Left hindlimb (tissue), 1 donor: ENCODE data around the gene XYLB.

ENCODE experiments used
- DNase-seq: peaks from one replicate; pipeline ENCODE4 v3.0.0-alpha.2; 2018

The XYLB gene

DNA sequence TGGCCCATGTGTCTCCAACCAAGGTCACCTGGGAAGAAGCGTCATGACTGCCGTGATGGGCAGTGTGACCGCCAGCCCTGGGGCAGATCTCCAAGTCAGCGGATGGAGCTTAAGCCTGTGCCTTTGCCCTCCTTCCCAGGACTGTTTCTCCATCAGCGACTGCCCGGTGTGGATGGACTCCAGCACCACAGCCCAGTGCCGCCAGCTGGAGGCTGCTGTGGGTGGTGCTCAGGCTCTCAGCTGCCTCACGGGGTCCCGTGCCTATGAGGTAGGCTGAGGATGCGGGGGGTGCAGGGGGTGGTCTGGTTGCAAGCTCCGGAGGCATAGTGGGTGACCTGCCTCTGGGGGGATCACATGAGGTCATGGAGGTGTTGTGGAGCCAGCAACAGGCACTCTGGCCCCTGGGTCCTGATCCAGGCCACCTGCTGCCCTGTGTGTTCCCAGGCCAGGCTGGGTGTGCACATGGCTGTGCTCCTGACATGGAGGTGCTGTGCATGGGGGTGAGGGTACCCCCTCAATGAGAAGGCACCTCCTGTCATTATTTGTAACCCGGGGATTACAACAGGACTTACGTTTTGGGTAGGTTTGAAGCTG, 19.0 kb downstream of the XYLB start:
- no peak for DNase-seq

- no peak for DNase-seq
Measured at GRCh38 chr3:38366082-38366481, 19.5 kb downstream of the XYLB start.

GRCh38 chr3:38367779-38368178, 21.2 kb downstream of the XYLB start:
- no peak for DNase-seq

DNA sequence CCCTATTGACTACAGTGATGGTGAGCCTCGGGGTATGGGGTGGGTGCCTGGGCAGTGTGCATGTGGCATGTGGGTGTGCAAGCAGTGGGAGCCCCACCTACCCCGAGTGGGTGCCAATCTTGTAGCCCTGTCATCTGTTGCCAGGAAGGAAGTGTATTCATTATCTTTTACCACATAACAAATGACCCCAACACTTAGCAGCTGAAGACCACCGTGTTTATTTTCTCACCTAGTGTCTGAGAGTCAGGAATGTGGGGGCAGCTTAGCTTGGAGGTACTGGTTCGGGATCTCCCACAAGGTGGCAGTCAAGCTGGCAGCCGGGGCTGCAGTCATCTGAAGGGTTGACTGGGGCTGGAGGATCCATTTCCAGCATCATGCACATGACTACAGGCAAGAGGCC, 21.7 kb downstream of the XYLB start:
- DNase-seq = no peak

DNA sequence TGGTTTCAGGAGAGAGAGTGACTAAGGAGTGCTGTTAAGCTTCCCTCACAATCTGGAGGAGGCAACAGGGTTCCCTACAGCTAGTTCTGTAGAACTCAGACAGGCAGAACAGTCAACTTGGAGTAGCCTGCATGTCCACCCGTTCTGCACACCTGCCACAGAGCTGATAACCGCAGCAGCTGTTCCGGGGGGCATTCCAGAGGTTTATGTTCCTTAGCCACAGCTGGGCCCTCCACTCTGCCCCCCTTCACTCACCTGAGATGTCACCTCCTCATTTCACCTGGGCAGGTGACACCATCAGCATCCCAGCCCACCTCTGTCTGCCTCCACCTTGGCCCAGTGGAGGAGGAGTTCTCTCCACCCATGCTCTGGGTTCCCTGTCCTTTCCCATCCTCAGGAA, 22.6 kb downstream of the XYLB start:
- DNase-seq = no peak

DNA sequence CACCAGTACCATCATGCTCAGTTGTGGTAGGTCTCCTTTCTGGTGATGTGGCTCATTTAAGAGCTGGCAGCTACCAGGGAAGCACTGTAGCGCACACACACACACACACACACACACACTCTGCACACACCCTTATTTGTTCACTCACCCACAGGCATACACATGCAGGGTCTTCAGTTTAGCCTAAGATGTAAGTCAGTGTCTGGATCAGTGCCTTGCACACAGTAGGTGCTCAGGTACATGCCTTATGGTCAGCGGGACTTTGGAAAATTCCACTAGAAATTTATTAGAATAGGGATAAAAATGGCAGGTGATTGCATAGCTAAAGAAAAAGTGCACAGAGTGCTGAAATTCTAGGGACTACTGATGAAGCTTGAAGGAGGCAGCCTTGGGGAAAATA, 23.6 kb downstream of the XYLB start:
- no peak for DNase-seq

DNA sequence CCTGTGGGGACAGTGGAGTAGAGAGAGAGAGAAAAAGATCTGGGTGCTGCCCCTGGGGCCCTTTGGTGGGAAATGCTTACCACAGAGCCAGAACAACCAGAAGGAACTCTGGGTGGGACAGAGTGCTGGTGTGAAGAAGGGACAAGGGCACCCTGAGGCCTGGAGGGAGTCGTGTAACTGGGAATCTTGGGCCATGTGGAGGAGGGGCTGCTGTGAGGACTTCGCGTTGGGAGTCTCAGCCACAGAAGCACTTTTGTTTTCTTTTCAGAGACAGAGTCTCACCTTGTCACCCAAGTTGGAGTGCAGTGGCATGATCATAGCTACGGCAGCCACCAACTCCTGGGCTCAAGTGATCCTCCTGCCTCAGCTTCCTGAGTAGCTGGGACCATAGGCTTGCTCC, 24.3 kb downstream of the XYLB start:
- DNase-seq = no peak

- no peak for DNase-seq
Measured at GRCh38 chr3:38371541-38372213, 25.1 kb downstream of the XYLB start.

DNA sequence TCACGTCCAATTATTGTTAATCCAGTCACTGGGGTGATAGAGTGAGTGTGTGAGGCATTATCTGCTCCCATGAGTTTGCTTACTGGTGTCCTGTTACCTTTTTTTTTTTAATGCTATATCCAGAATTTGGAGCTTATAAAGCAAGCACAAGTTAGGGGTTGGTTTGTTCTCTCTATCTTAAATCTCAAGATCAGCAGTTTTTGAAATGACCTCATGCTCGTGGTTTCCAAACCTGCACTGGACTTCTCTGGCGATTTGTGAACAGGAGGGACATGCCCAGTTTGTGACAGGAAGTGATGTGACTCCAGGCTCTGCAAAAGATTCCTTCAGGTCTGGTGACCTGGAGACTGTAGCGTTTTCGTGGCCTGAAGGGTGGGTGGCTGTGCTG, 25.6 kb downstream of the XYLB start:
- no peak for DNase-seq

DNA sequence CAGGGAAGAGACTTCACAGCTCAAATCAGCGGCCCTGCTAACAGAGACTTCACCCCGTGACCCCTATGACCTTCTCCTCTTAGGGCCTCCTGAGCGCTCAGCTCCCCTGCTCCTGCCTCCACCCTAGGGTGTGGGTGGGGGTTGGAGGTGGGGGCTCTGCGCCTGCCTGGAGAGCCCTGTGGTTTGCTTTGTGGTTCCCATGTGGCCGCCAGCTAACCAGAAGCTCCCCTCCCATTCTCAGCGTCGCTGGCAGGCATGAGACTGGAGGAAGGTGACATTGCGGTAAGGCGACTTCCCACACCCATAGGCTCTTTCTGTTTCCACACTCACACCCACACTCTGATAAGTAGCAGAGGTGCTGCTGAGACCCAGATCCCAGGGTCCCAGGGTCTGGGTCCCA, 27.6 kb downstream of the XYLB start:
- DNase-seq = no peak

DNA sequence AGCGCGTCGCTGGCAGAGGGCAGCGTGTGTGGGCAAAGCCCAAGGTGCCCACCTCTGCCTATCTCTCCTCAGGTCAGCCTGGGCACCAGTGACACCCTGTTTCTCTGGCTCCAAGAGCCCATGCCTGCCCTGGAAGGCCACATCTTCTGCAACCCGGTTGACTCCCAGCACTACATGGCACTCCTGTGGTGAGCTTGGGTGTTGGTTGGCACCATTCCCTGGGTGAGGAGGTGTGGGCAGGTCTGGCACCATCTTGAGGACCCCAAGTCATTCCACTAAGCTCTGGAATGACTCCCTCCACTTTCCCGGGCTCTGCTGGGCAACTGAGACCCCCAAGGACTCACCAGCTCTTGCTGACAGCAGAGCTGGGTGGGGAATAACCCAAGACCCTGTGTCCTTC, 28.5 kb downstream of the XYLB start:
- no peak for DNase-seq

DNA sequence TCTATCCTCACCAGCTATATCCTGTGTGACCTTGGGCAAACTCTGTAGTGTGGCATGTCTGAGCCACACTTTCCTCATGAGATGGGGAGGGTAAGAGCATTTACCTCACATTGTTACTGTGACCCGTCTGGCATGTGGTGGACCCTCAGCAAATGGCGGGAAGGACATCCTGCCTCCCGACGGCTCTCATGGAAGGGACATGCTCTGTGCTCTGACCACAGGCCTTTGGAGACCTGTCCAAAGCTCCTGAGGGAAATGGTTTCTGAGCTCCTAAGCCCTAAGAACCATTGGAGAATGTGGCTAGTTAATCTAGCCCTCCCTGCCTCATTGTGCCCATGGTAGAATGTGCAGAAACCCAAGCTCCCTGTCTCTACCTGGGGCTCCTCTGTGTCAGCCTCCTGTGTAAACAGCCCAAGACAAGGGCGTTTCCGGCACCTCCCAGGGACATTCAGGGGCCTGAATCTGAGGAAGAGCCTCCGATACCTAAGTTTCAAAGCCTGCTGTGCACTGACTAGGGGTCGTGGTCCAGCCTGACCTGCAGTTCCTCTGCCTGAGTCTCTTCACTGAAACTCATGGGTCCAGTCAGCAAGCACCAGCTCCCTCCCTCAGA, 29.0 kb downstream of the XYLB start:
- DNase-seq = no peak

GRCh38 chr3:38376098-38376816, 29.7 kb downstream of the XYLB start:
- DNase-seq = no peak

- DNase-seq = no peak
Measured at GRCh38 chr3:38379201-38379770, 32.7 kb downstream of the XYLB start.

GRCh38 chr3:38382506-38383080, 36.0 kb downstream of the XYLB start:
- no peak for DNase-seq

- no peak for DNase-seq
Measured at GRCh38 chr3:38383156-38383875, 36.7 kb downstream of the XYLB start.

- no peak for DNase-seq
Measured at GRCh38 chr3:38386992-38387750, 40.6 kb downstream of the XYLB start.

GRCh38 chr3:38387862-38388261, 41.3 kb downstream of the XYLB start:
- no peak for DNase-seq

DNA sequence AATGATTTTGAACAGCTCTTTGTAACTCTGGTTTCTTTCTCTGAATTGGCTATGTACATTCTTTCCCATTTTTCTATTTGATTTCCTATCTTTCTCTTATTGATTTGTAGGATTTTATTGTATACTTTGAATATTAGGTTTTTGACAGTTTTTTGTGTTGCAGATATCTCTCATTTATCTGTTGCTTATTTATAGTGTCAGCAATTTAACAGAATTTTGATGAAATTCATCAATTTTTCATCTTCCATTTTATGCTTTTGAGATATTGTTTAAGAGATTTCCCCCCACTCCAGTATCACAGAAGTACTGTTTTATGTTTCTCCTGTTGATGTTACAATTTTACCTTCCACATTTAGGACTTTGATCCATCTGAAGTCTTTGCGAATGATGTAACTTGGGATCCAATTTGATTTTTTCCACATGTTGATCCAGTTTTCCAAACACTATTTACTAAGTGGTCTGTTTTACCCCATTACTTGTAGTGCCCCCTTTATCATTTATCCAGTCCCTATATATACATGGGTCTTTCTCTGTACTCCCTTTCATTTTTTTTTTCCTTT, 46.1 kb downstream of the XYLB start:
- no peak for DNase-seq

- no peak for DNase-seq
Measured at GRCh38 chr3:38396239-38396638, 49.7 kb downstream of the XYLB start.

- DNase-seq = no peak
Measured at GRCh38 chr3:38396861-38397260, 50.3 kb downstream of the XYLB start.
